ENCODE results near the gene KCNH3.
"Not testable (repeated sequence)": the region's sequence is repeated elsewhere in the genome, so short reads cannot be mapped to it uniquely, and the experiment has no call there.

KCNH3 gene

GRCh38 chr12:49527361-49528130 lies 11.3 kb upstream of the KCNH3 start:
- no peak for DNase-seq (ENCODE audit: low read depth in 1 of 2, low spot score in 1 of 2)

GRCh38 chr12:49529414-49529813 lies 9.4 kb upstream of the KCNH3 start:
- DNase-seq (ENCODE audit: low read depth in 1 of 2, low spot score in 1 of 2) = no peak

- no peak for DNase-seq (ENCODE audit: low read depth in 1 of 2, low spot score in 1 of 2)
These were observed 7.1 kb upstream of the KCNH3 start for GRCh38 chr12:49531745-49532144.

GRCh38 chr12:49533331-49533730 lies 5.5 kb upstream of the KCNH3 start:
- DNase-seq (ENCODE audit: low read depth in 1 of 2, low spot score in 1 of 2) = no peak

GRCh38 chr12:49534122-49534521 lies 4.7 kb upstream of the KCNH3 start:
- not testable (repeated sequence) for DNase-seq (ENCODE audit: low read depth in 1 of 2, low spot score in 1 of 2)

GRCh38 chr12:49534731-49535278 lies 4.0 kb upstream of the KCNH3 start:
- DNase-seq (ENCODE audit: low read depth in 1 of 2, low spot score in 1 of 2) = no peak

GRCh38 chr12:49535921-49536525 lies 2.8 kb upstream of the KCNH3 start:
- no peak for DNase-seq (ENCODE audit: low read depth in 1 of 2, low spot score in 1 of 2)

GRCh38 chr12:49536526-49537071 lies 2.2 kb upstream of the KCNH3 start:
- DNase-seq (ENCODE audit: low read depth in 1 of 2, low spot score in 1 of 2) = no peak

GRCh38 chr12:49537231-49537751 lies 1.5 kb upstream of the KCNH3 start:
- no peak for DNase-seq (ENCODE audit: low read depth in 1 of 2, low spot score in 1 of 2)

- no peak for DNase-seq (ENCODE audit: low read depth in 1 of 2, low spot score in 1 of 2)
These were observed 899 bp upstream of the KCNH3 start for GRCh38 chr12:49537752-49538509.

GRCh38 chr12:49539406-49540228 lies 787 bp downstream of the KCNH3 start:
- no peak for DNase-seq (ENCODE audit: low read depth in 1 of 2, low spot score in 1 of 2)

GRCh38 chr12:49540229-49541139 lies 1.7 kb downstream of the KCNH3 start:
- no peak for DNase-seq (ENCODE audit: low read depth in 1 of 2, low spot score in 1 of 2)

- DNase-seq (ENCODE audit: low read depth in 1 of 2, low spot score in 1 of 2) = no peak
These were observed 2.5 kb downstream of the KCNH3 start for GRCh38 chr12:49541140-49541861.

GRCh38 chr12:49541911-49542505 lies 3.2 kb downstream of the KCNH3 start:
- no peak for DNase-seq (ENCODE audit: low read depth in 1 of 2, low spot score in 1 of 2)

- no peak for DNase-seq (ENCODE audit: low read depth in 1 of 2, low spot score in 1 of 2)
These were observed 3.8 kb downstream of the KCNH3 start for GRCh38 chr12:49542592-49543160.

GRCh38 chr12:49543221-49543913 lies 4.5 kb downstream of the KCNH3 start:
- no peak for DNase-seq (ENCODE audit: low read depth in 1 of 2, low spot score in 1 of 2)
